Measurements from ENCODE around the gene TKT.

TKT gene

GRCh38 chr3:53221345-53221744 is 34.5 kb downstream of the TKT start:
- H2BK5ac ChIP-seq (ENCODE audit: low read length), result no peak overlapping the region
- no peak overlapping the region for H2BK120ac ChIP-seq (ENCODE audit: low read depth, low read length)

GRCh38 chr3:53219895-53220483 is 35.8 kb downstream of the TKT start:
- Histone ChIP-seq H3K36me3 (replicated peaks in 1 of 2; ENCODE audit: control insufficient read depth in 2 of 2, insufficient read depth in 2 of 2, low read length in 2 of 2) (peaks cover 22 to 27% of the 10 kb centered on the region in 2 donors), H3K14ac (ENCODE audit: low read length) (no peak overlapping the region), H3K9me3 (replicated peaks in 1 of 2; ENCODE audit: control insufficient read depth in 2 of 2, insufficient read depth in 1 of 2, low read depth in 1 of 2, low read length in 2 of 2) (no peaks in the 10 kb centered on the region), H3K4me2 (ENCODE audit: insufficient read depth, low read length, poor library complexity, severe bottlenecking) (no peak overlapping the region), H3K23ac (ENCODE audit: low read depth, low read length, poor library complexity) (no peak overlapping the region), H2AFZ (ENCODE audit: low read length) (peak overlapping the region; percentile 86), H3K27me3 (ENCODE audit: control insufficient read depth in 3 of 3, insufficient read depth in 3 of 3, low read depth in 1 of 3, low read length in 3 of 3) (no peaks in the 10 kb centered on the region), H3K79me1 (ENCODE audit: low read depth, low read length) (no peaks in the 10 kb centered on the region), H4K91ac (ENCODE audit: low read depth, low read length, poor library complexity) (no peak overlapping the region), H2AK5ac (ENCODE audit: low read depth, low read length) (no peak overlapping the region), H2BK5ac (ENCODE audit: low read length) (no peak overlapping the region), H3K4me3 (ENCODE audit: low read length in 2 of 2) (no peak overlapping the region), H3K4ac (ENCODE audit: low read length) (no peak overlapping the region), H2BK12ac (ENCODE audit: low read length) (no peak overlapping the region), H3K4me1 (ENCODE audit: control insufficient read depth in 2 of 2, insufficient read depth in 1 of 2, low read depth in 1 of 2, low read length in 2 of 2) (no peaks in the 10 kb centered on the region), H3K9ac (ENCODE audit: low read depth, low read length, poor library complexity) (no peak overlapping the region), H3K18ac (ENCODE audit: low read length) (no peak overlapping the region), H4K8ac (ENCODE audit: low read depth, low read length) (no peak overlapping the region), H3K27ac (replicated peaks; ENCODE audit: low read length) (no peak overlapping the region), H2BK15ac (ENCODE audit: low read length) (no peak overlapping the region), H2BK120ac (ENCODE audit: low read depth, low read length) (no peak overlapping the region)
- peak; percentile 82 for DNase-seq (ENCODE audit: low spot score)
- WGBS, 2 donors (ENCODE audit: extremely low coverage in 2 of 2, insufficient read length in 2 of 2, insufficient replicate concordance in 1 of 2), result no CpG with 5 or more reads among the region's 10 CpGs

More at GRCh38 chr3:53221345-53221744, 34.5 kb downstream of the TKT start:
- no peak overlapping the region for H3K14ac ChIP-seq (ENCODE audit: low read length)
- DNase-seq (ENCODE audit: low spot score), result no peak
- H3K4me1 ChIP-seq (ENCODE audit: control insufficient read depth in 2 of 2, insufficient read depth in 1 of 2, low read depth in 1 of 2, low read length in 2 of 2), result no peaks in the 10 kb centered on the region
- H3K27ac ChIP-seq (replicated peaks; ENCODE audit: low read length), result no peak overlapping the region
- peaks cover 34 to 40% of the 10 kb centered on the region in 2 donors for H3K36me3 ChIP-seq (replicated peaks in 1 of 2; ENCODE audit: control insufficient read depth in 2 of 2, insufficient read depth in 2 of 2, low read length in 2 of 2)
- H2BK12ac ChIP-seq (ENCODE audit: low read length), result no peak overlapping the region
- H3K4ac ChIP-seq (ENCODE audit: low read length), result no peak overlapping the region
- H3K4me3 ChIP-seq (ENCODE audit: low read length in 2 of 2), result no peak overlapping the region
- H3K27me3 ChIP-seq (ENCODE audit: control insufficient read depth in 3 of 3, insufficient read depth in 3 of 3, low read depth in 1 of 3, low read length in 3 of 3), result no peaks in the 10 kb centered on the region
- no peak overlapping the region for H4K91ac ChIP-seq (ENCODE audit: low read depth, low read length, poor library complexity)
- no peak overlapping the region for H3K23ac ChIP-seq (ENCODE audit: low read depth, low read length, poor library complexity)
- H3K9ac ChIP-seq (ENCODE audit: low read depth, low read length, poor library complexity), result no peak overlapping the region
- H2BK15ac ChIP-seq (ENCODE audit: low read length), result no peak overlapping the region
- H2AFZ ChIP-seq (ENCODE audit: low read length), result no peak overlapping the region
- no peak overlapping the region for H2AK5ac ChIP-seq (ENCODE audit: low read depth, low read length)
- H3K18ac ChIP-seq (ENCODE audit: low read length), result no peak overlapping the region
- H3K4me2 ChIP-seq (ENCODE audit: insufficient read depth, low read length, poor library complexity, severe bottlenecking), result no peak overlapping the region
- H3K79me1 ChIP-seq (ENCODE audit: low read depth, low read length), result no peaks in the 10 kb centered on the region
- WGBS, 2 donors (ENCODE audit: extremely low coverage in 2 of 2, insufficient read length in 2 of 2, insufficient replicate concordance in 1 of 2), result no CpG with 5 or more reads among the region's 4 CpGs
- no peaks in the 10 kb centered on the region for H3K9me3 ChIP-seq (replicated peaks in 1 of 2; ENCODE audit: control insufficient read depth in 2 of 2, insufficient read depth in 1 of 2, low read depth in 1 of 2, low read length in 2 of 2)
- H4K8ac ChIP-seq (ENCODE audit: low read depth, low read length), result no peak overlapping the region

GRCh38 chr3:53218131-53218530 is 37.7 kb downstream of the TKT start:
- Histone ChIP-seq H2BK5ac (ENCODE audit: low read length) (no peak overlapping the region), H2BK15ac (ENCODE audit: low read length) (no peak overlapping the region), H3K9me3 (replicated peaks in 1 of 2; ENCODE audit: control insufficient read depth in 2 of 2, insufficient read depth in 1 of 2, low read depth in 1 of 2, low read length in 2 of 2) (no peaks in the 10 kb centered on the region), H3K9ac (ENCODE audit: low read depth, low read length, poor library complexity) (no peak overlapping the region), H3K79me1 (ENCODE audit: low read depth, low read length) (no peaks in the 10 kb centered on the region), H3K27me3 (ENCODE audit: control insufficient read depth in 3 of 3, insufficient read depth in 3 of 3, low read depth in 1 of 3, low read length in 3 of 3) (no peaks in the 10 kb centered on the region), H3K14ac (ENCODE audit: low read length) (no peak overlapping the region), H4K91ac (ENCODE audit: low read depth, low read length, poor library complexity) (no peak overlapping the region), H4K8ac (ENCODE audit: low read depth, low read length) (no peak overlapping the region), H2AK5ac (ENCODE audit: low read depth, low read length) (no peak overlapping the region), H3K4me1 (ENCODE audit: control insufficient read depth in 2 of 2, insufficient read depth in 1 of 2, low read depth in 1 of 2, low read length in 2 of 2) (no peaks in the 10 kb centered on the region), H3K4me2 (ENCODE audit: insufficient read depth, low read length, poor library complexity, severe bottlenecking) (no peak overlapping the region), H3K18ac (ENCODE audit: low read length) (no peak overlapping the region), H2BK120ac (ENCODE audit: low read depth, low read length) (no peak overlapping the region), H3K23ac (ENCODE audit: low read depth, low read length, poor library complexity) (no peak overlapping the region), H2AFZ (ENCODE audit: low read length) (no peak overlapping the region), H2BK12ac (ENCODE audit: low read length) (no peak overlapping the region), H3K27ac (replicated peaks; ENCODE audit: low read length) (no peak overlapping the region), H3K4ac (ENCODE audit: low read length) (no peak overlapping the region), H3K36me3 (replicated peaks in 1 of 2; ENCODE audit: control insufficient read depth in 2 of 2, insufficient read depth in 2 of 2, low read length in 2 of 2) (peaks cover 6 to 8% of the 10 kb centered on the region in 2 donors), H3K4me3 (ENCODE audit: low read length in 2 of 2) (peak overlapping the region in 1 of 2 donors; percentile 36)
- WGBS, 2 donors (ENCODE audit: extremely low coverage in 2 of 2, insufficient read length in 2 of 2, insufficient replicate concordance in 1 of 2), result no CpG with 5 or more reads among the region's 2 CpGs
- no peak for DNase-seq (ENCODE audit: low spot score)

GRCh38 chr3:53217175-53217574 is 38.6 kb downstream of the TKT start:
- Histone ChIP-seq H3K27ac (replicated peaks; ENCODE audit: low read length) (no peak overlapping the region), H3K79me1 (ENCODE audit: low read depth, low read length) (no peaks in the 10 kb centered on the region), H3K14ac (ENCODE audit: low read length) (no peak overlapping the region), H3K4me3 (ENCODE audit: low read length in 2 of 2) (no peak overlapping the region), H3K4me2 (ENCODE audit: insufficient read depth, low read length, poor library complexity, severe bottlenecking) (no peak overlapping the region), H3K4ac (ENCODE audit: low read length) (no peak overlapping the region), H3K4me1 (ENCODE audit: control insufficient read depth in 2 of 2, insufficient read depth in 1 of 2, low read depth in 1 of 2, low read length in 2 of 2) (no peaks in the 10 kb centered on the region), H2AFZ (ENCODE audit: low read length) (no peak overlapping the region), H3K23ac (ENCODE audit: low read depth, low read length, poor library complexity) (no peak overlapping the region), H3K9me3 (replicated peaks in 1 of 2; ENCODE audit: control insufficient read depth in 2 of 2, insufficient read depth in 1 of 2, low read depth in 1 of 2, low read length in 2 of 2) (no peaks in the 10 kb centered on the region), H2BK5ac (ENCODE audit: low read length) (no peak overlapping the region), H2BK12ac (ENCODE audit: low read length) (no peak overlapping the region), H3K18ac (ENCODE audit: low read length) (no peak overlapping the region), H2BK120ac (ENCODE audit: low read depth, low read length) (no peak overlapping the region), H4K8ac (ENCODE audit: low read depth, low read length) (no peak overlapping the region), H3K36me3 (replicated peaks in 1 of 2; ENCODE audit: control insufficient read depth in 2 of 2, insufficient read depth in 2 of 2, low read length in 2 of 2) (no peaks in the 10 kb centered on the region), H2AK5ac (ENCODE audit: low read depth, low read length) (no peak overlapping the region), H2BK15ac (ENCODE audit: low read length) (no peak overlapping the region), H3K27me3 (ENCODE audit: control insufficient read depth in 3 of 3, insufficient read depth in 3 of 3, low read depth in 1 of 3, low read length in 3 of 3) (no peaks in the 10 kb centered on the region), H3K9ac (ENCODE audit: low read depth, low read length, poor library complexity) (no peak overlapping the region), H4K91ac (ENCODE audit: low read depth, low read length, poor library complexity) (no peak overlapping the region)
- no CpG with 5 or more reads among the region's 2 CpGs for WGBS, 2 donors (ENCODE audit: extremely low coverage in 2 of 2, insufficient read length in 2 of 2, insufficient replicate concordance in 1 of 2)
- no peak for DNase-seq (ENCODE audit: low spot score)
